ENCODE data around the gene NHLRC4.

- TF ChIP-seq CTCF (IDR thresholded peaks at IDR 0.05) (no peak), EZH2 (IDR thresholded peaks at IDR 0.05; ENCODE audit: borderline replicate concordance, insufficient read depth, low read depth, low read length, poor library complexity, severe bottlenecking) (no peak)
Observed at GRCh38 chr16:580141-580945, 13.5 kb downstream of the NHLRC4 start.
